Peyer's patch (tissue), 4 donors: ENCODE measurements around the gene ZSWIM1. TPM values are rescaled to one million over a fixed set of nuclear protein-coding genes. Genes with fewer than 3 reads are reported as not detected.
A peak's percentile ranks its signal among the peaks of the same experiment; 100 is the strongest.
"Not testable (repeated sequence)": the region's sequence is repeated elsewhere in the genome, so short reads cannot be mapped to it uniquely, and the experiment has no call there.

ENCODE experiments used
- DNase-seq, 3 donors: peaks; one replicate each; pipeline ENCODE4 v3.0.0-alpha.2; 2017 to 2019
- H3K27ac ChIP-seq, 4 donors: fragments of 200-600 bp; sonication (generic); one replicate each; pipeline ENCODE4 v1.5.1; 2016 to 2019
- H3K27me3 ChIP-seq, 2 donors: fragments of 200-600 bp; sonication (generic); one replicate each; pipeline ENCODE4 v1.5.1; 2019
- H3K36me3 ChIP-seq, 3 donors: fragments of 200-600 bp; sonication (generic); one replicate each; pipeline ENCODE4 v1.5.1; 2016 to 2019
- H3K4me1 ChIP-seq, 4 donors: fragments of 200-600 bp; sonication (generic); one replicate each; pipeline ENCODE4 v1.5.1; 2016 to 2019
- H3K4me3 ChIP-seq, 4 donors: fragments of 200-600 bp; sonication (generic); 1 replicate in 3 of 4; 2 replicates in 1 of 4; pipeline ENCODE4 v1.5.1; 2016 to 2019; ENCODE audit warnings: mild to moderate bottlenecking in 1 of 4
- H3K9me3 ChIP-seq, 4 donors: fragments of 200-600 bp; sonication (generic); one replicate each; pipeline ENCODE4 v1.5.1; 2016 to 2019; ENCODE audit warnings: mild to moderate bottlenecking in 1 of 4
- POLR2A ChIP-seq, 2 donors: fragments of 450-650 bp; IDR thresholded peaks; one replicate each; pipeline ENCODE4 v1.5.1; 2017; ENCODE audit warnings: antibody characterized with exemption in 2 of 2, mild to moderate bottlenecking in 2 of 2, moderate library complexity in 2 of 2
- total RNA-seq, 4 donors: library from RNA; depleted of rRNA; stranded (reverse); fragments of >200 nt; gene quantifications; one replicate each; pipeline ENCODE4 v1.1.0, GENCODE V29; 2016
- TF ChIP-seq, protein P1 (sequence below), 6 experiments: fragments of 450-650 bp in 4 of 6; fragments of 200-600 bp in 2 of 6; sonication (generic) in 1 of 6; IDR thresholded peaks; one replicate each; pipeline ENCODE4 v1.5.1; 2017 to 2019; ENCODE audit warnings: antibody characterized with exemption in 6 of 6, mild to moderate bottlenecking in 3 of 6, moderate library complexity in 1 of 6

Gene ZSWIM1
- total RNA-seq, 4 donors from 2014 or later, result 6.6 to 14.5 (median 11.9) TPM

- Histone ChIP-seq H3K9me3 (no peaks in the 10 kb centered on the region), H3K27ac (peak overlapping the region in 1 of 4 donors; percentile 17), H3K36me3 (no peaks in the 10 kb centered on the region), H3K4me3 (no peak overlapping the region), H3K27me3 (no peaks in the 10 kb centered on the region), H3K4me1 (peaks cover 0 to 17% (median 0%) of the 10 kb centered on the region in 4 donors)
- TF ChIP-seq POLR2A (IDR thresholded peaks at IDR 0.05), result no peak
- TF ChIP-seq, protein P1, sequence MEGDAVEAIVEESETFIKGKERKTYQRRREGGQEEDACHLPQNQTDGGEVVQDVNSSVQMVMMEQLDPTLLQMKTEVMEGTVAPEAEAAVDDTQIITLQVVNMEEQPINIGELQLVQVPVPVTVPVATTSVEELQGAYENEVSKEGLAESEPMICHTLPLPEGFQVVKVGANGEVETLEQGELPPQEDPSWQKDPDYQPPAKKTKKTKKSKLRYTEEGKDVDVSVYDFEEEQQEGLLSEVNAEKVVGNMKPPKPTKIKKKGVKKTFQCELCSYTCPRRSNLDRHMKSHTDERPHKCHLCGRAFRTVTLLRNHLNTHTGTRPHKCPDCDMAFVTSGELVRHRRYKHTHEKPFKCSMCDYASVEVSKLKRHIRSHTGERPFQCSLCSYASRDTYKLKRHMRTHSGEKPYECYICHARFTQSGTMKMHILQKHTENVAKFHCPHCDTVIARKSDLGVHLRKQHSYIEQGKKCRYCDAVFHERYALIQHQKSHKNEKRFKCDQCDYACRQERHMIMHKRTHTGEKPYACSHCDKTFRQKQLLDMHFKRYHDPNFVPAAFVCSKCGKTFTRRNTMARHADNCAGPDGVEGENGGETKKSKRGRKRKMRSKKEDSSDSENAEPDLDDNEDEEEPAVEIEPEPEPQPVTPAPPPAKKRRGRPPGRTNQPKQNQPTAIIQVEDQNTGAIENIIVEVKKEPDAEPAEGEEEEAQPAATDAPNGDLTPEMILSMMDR (IDR thresholded peaks at IDR 0.05), result no peak
- DNase-seq, result no peak
These were observed 44.9 kb downstream of the ZSWIM1 start for GRCh38 chr20:45925821-45926506.

- Histone ChIP-seq H3K27me3 (no peaks in the 10 kb centered on the region), H3K4me3 (no peak overlapping the region), H3K27ac (no peak overlapping the region), H3K9me3 (no peaks in the 10 kb centered on the region), H3K36me3 (no peaks in the 10 kb centered on the region), H3K4me1 (peaks cover 0 to 11% (median 0%) of the 10 kb centered on the region in 4 donors)
- TF ChIP-seq POLR2A (IDR thresholded peaks at IDR 0.05), result no peak
- TF ChIP-seq, protein P1 (IDR thresholded peaks at IDR 0.05), result no peak
- no peak for DNase-seq
These were observed 45.7 kb downstream of the ZSWIM1 start for GRCh38 chr20:45926731-45927070.

- Histone ChIP-seq H3K4me1 (peaks cover 0 to 9% (median 0%) of the 10 kb centered on the region in 4 donors), H3K4me3 (no peak overlapping the region), H3K36me3 (no peaks in the 10 kb centered on the region), H3K27me3 (no peaks in the 10 kb centered on the region), H3K9me3 (no peaks in the 10 kb centered on the region), H3K27ac (no peak overlapping the region)
- TF ChIP-seq, protein P1 (IDR thresholded peaks at IDR 0.05), result no peak
- TF ChIP-seq POLR2A (IDR thresholded peaks at IDR 0.05), result no peak
- DNase-seq, result no peak
These were observed 46.2 kb downstream of the ZSWIM1 start for GRCh38 chr20:45927071-45927878.

GRCh38 chr20:45931680-45932079, 50.7 kb downstream of the ZSWIM1 start:
- H3K4me1 ChIP-seq, H3K4me3 ChIP-seq, H3K9me3 ChIP-seq, H3K36me3 ChIP-seq, H3K27me3 ChIP-seq, H3K27ac ChIP-seq, DNase-seq: not testable (repeated sequence)

DNA sequence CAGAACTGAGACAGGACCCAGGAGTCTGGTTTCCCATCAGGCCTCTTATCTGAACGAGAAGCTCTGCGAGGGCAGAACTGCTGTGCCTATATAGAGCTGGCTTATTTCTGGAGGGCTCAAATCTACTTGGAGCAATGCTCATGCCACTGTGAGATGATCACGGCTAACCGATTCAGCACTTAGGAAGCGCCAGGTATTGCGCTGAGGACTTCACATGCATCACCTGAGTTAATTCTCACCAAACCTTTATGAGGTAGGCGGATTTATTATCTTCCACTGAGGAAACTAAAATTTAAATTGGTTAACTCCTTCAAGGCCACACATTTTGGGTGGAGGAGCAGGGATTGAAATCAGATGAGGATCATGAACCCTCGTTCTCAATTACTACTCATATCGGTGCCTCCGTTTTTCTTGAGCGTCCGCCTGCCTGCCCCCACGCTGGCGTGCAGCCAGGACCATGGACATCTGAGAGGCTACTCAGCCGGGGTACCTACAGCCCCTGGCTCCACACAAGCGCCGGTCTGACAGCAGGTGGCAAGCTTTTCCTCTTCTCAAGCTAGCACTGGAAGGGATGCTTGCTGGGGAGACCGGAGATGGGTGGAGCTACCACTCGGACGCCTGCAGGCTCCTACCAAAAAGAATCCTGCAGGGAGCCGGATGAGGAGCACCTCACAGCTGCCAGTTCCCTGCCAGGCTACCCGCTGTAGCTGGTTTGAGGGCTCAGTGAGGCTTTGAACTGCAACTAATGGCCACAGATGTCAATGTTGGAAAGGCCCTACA, 52.4 kb downstream of the ZSWIM1 start:
- H3K36me3 ChIP-seq, result peaks cover 0 to 16% (median 0%) of the 10 kb centered on the region in 3 donors
- H3K27me3 ChIP-seq, result no peaks in the 10 kb centered on the region
- peak; percentile 68 to 86 (median 73) for DNase-seq
- H3K27ac ChIP-seq, result peak overlapping the region; percentile 95 to 100 (median 100)
- TF ChIP-seq, protein P1 (IDR thresholded peaks at IDR 0.05), result peak in 4 of 6 experiments; percentile 1 to 40 (median 25)
- TF ChIP-seq POLR2A (IDR thresholded peaks at IDR 0.05), result no peak
- H3K4me3 ChIP-seq, result peak overlapping the region; percentile 73 to 100 (median 88)
- H3K9me3 ChIP-seq, result no peaks in the 10 kb centered on the region
- H3K4me1 ChIP-seq, result peaks cover 0 to 16% (median 9%) of the 10 kb centered on the region in 4 donors
